Activated naive CD8-positive, alpha-beta T cell treated with anti-CD3 and anti-CD28 coated beads for 36 hours (primary cell): ENCODE results near the gene VRTN. TPM values are rescaled to one million over a fixed set of nuclear protein-coding genes. Genes with fewer than 3 reads are reported as not detected.

Source experiments
- DNase-seq: peaks from one replicate; pipeline ENCODE4 v3.0.0; 2021
- H3K27ac Mint-ChIP-seq: one replicate; pipeline ENCODE4 v1.8.0; 2022; ENCODE audit warnings: mild to moderate bottlenecking, moderate library complexity, mixed read lengths
- H3K27me3 Mint-ChIP-seq: one replicate; pipeline ENCODE4 v1.8.0; 2022; ENCODE audit warnings: mild to moderate bottlenecking, mixed read lengths
- H3K36me3 Mint-ChIP-seq: one replicate; pipeline ENCODE4 v1.8.0; 2021; ENCODE audit warnings: mild to moderate bottlenecking, mixed read lengths
- H3K4me1 Mint-ChIP-seq: one replicate; pipeline ENCODE4 v1.8.0; 2021; ENCODE audit warnings: mixed read lengths
- H3K4me3 Mint-ChIP-seq: one replicate; pipeline ENCODE4 v1.8.0; 2022; ENCODE audit warnings: mild to moderate bottlenecking, moderate library complexity, mixed read lengths
- H3K9me3 Mint-ChIP-seq: one replicate; pipeline ENCODE4 v1.8.0; 2022; ENCODE audit warnings: mixed read lengths
- total RNA-seq, 2 experiments: library from RNA; stranded (reverse); gene quantifications; one replicate each; pipeline ENCODE4 v1.2.3, GENCODE V29; 2021

VRTN gene
- not detected for total RNA-seq

GRCh38 chr14:74348241-74348734 lies at the start of gene VRTN:
Gene VRTN (plus strand): TSS chr14:74348471. CDS start chr14:74356784, 8,313 bp downstream.
- Mint-ChIP-seq H3K36me3 (no peaks in the 10 kb centered on the region), H3K4me3 (no peak within 1 kb of the TSS), H3K4me1 (no peaks in the 10 kb centered on the region), H3K27ac (no peak within 1 kb of the TSS), H3K9me3 (no peaks in the 10 kb centered on the region), H3K27me3 (peaks cover 6% of the 10 kb centered on the region)
- DNase-seq: no peak

GRCh38 chr14:74299061-74299545 lies 49.2 kb upstream of the VRTN start:
- Mint-ChIP-seq H3K9me3 (no peaks in the 10 kb centered on the region), H3K36me3 (peaks cover 15% of the 10 kb centered on the region), H3K4me1 (peaks cover 29% of the 10 kb centered on the region), H3K4me3 (peak overlapping the region; percentile 40), H3K27me3 (no peaks in the 10 kb centered on the region), H3K27ac (peak overlapping the region; percentile 38)
- DNase-seq: no peak

- no peaks in the 10 kb centered on the region for H3K27me3 Mint-ChIP-seq
- H3K4me1 Mint-ChIP-seq: peaks cover 29% of the 10 kb centered on the region
- peaks cover 15% of the 10 kb centered on the region for H3K36me3 Mint-ChIP-seq
- DNase-seq: no peak
- H3K9me3 Mint-ChIP-seq: no peaks in the 10 kb centered on the region
- peak overlapping the region; percentile 95 for H3K27ac Mint-ChIP-seq
- H3K4me3 Mint-ChIP-seq: peak overlapping the region; percentile 97
Observed at GRCh38 chr14:74301594-74302151, 46.6 kb upstream of the VRTN start.

- H3K36me3 Mint-ChIP-seq: peaks cover 15% of the 10 kb centered on the region
- H3K4me3 Mint-ChIP-seq: peak overlapping the region; percentile 97
- no peak for DNase-seq
- H3K4me1 Mint-ChIP-seq: peaks cover 27% of the 10 kb centered on the region
- no peaks in the 10 kb centered on the region for H3K27me3 Mint-ChIP-seq
- peak overlapping the region; percentile 95 for H3K27ac Mint-ChIP-seq
- H3K9me3 Mint-ChIP-seq: no peaks in the 10 kb centered on the region
Observed at GRCh38 chr14:74302152-74302628, 46.1 kb upstream of the VRTN start.

- Mint-ChIP-seq H3K4me3 (peak within 1 kb of the TSS; percentile 97), H3K4me1 (peaks cover 24% of the 10 kb centered on the region), H3K36me3 (peaks cover 15% of the 10 kb centered on the region), H3K27ac (peak within 1 kb of the TSS; percentile 95), H3K27me3 (no peaks in the 10 kb centered on the region), H3K9me3 (no peaks in the 10 kb centered on the region)
- peak; percentile 87 for DNase-seq
Observed at GRCh38 chr14:74302634-74303569, 45.4 kb upstream of the VRTN start, which contains the start of gene ABCD4. Gene ABCD4 (minus strand): TSS chr14:74302934. CDS start chr14:74302912, 22 bp downstream.

- no peaks in the 10 kb centered on the region for H3K4me1 Mint-ChIP-seq
- H3K27ac Mint-ChIP-seq: no peak overlapping the region
Observed at GRCh38 chr14:74308695-74309094, 39.6 kb upstream of the VRTN start.

GRCh38 chr14:74309125-74310022 lies 38.9 kb upstream of the VRTN start:
- Mint-ChIP-seq H3K4me1 (no peaks in the 10 kb centered on the region), H3K27ac (no peak overlapping the region), H3K27me3 (no peaks in the 10 kb centered on the region), H3K4me3 (no peak overlapping the region), H3K9me3 (no peaks in the 10 kb centered on the region), H3K36me3 (no peaks in the 10 kb centered on the region)
- no peak for DNase-seq

More at GRCh38 chr14:74308695-74309094, 39.6 kb upstream of the VRTN start:
- Mint-ChIP-seq H3K4me3 (no peak overlapping the region), H3K9me3 (no peaks in the 10 kb centered on the region), H3K36me3 (no peaks in the 10 kb centered on the region), H3K27me3 (no peaks in the 10 kb centered on the region)
- DNase-seq: no peak

- Mint-ChIP-seq H3K36me3 (no peaks in the 10 kb centered on the region), H3K4me1 (no peaks in the 10 kb centered on the region), H3K9me3 (no peaks in the 10 kb centered on the region), H3K27me3 (no peaks in the 10 kb centered on the region), H3K4me3 (no peak overlapping the region), H3K27ac (no peak overlapping the region)
- no peak for DNase-seq
Observed at GRCh38 chr14:74312161-74312560, 36.1 kb upstream of the VRTN start.

- H3K9me3 Mint-ChIP-seq: no peaks in the 10 kb centered on the region
- no peaks in the 10 kb centered on the region for H3K27me3 Mint-ChIP-seq
- H3K27ac Mint-ChIP-seq: no peak overlapping the region
- DNase-seq: no peak
- no peaks in the 10 kb centered on the region for H3K36me3 Mint-ChIP-seq
- H3K4me3 Mint-ChIP-seq: no peak overlapping the region
- H3K4me1 Mint-ChIP-seq: no peaks in the 10 kb centered on the region
Observed at GRCh38 chr14:74313601-74314000, 34.7 kb upstream of the VRTN start.

GRCh38 chr14:74314576-74314975 lies 33.7 kb upstream of the VRTN start:
- DNase-seq: no peak
- Mint-ChIP-seq H3K9me3 (no peaks in the 10 kb centered on the region), H3K27ac (no peak overlapping the region), H3K4me1 (no peaks in the 10 kb centered on the region), H3K4me3 (no peak overlapping the region), H3K36me3 (no peaks in the 10 kb centered on the region), H3K27me3 (no peaks in the 10 kb centered on the region)

- Mint-ChIP-seq H3K4me1 (no peaks in the 10 kb centered on the region), H3K27me3 (peaks cover 8% of the 10 kb centered on the region), H3K27ac (peak overlapping the region; percentile 12), H3K36me3 (no peaks in the 10 kb centered on the region), H3K4me3 (no peak overlapping the region), H3K9me3 (no peaks in the 10 kb centered on the region)
- DNase-seq: no peak
Observed at GRCh38 chr14:74324931-74325361, 23.3 kb upstream of the VRTN start.

GRCh38 chr14:74325446-74325845 lies 22.8 kb upstream of the VRTN start:
- Mint-ChIP-seq H3K4me1 (no peaks in the 10 kb centered on the region), H3K27me3 (peaks cover 8% of the 10 kb centered on the region), H3K4me3 (no peak overlapping the region), H3K36me3 (no peaks in the 10 kb centered on the region), H3K27ac (no peak overlapping the region), H3K9me3 (no peaks in the 10 kb centered on the region)
- no peak for DNase-seq

- no peaks in the 10 kb centered on the region for H3K9me3 Mint-ChIP-seq
- no peaks in the 10 kb centered on the region for H3K36me3 Mint-ChIP-seq
- DNase-seq: no peak
- H3K4me3 Mint-ChIP-seq: no peak overlapping the region
- no peak overlapping the region for H3K27ac Mint-ChIP-seq
- no peaks in the 10 kb centered on the region for H3K4me1 Mint-ChIP-seq
- H3K27me3 Mint-ChIP-seq: peaks cover 8% of the 10 kb centered on the region
Observed at GRCh38 chr14:74326369-74327152, 21.7 kb upstream of the VRTN start.
